Medulla oblongata (tissue), 1 donor: ENCODE measurements around the gene SGCA.

Experiments
- DNase-seq: peaks from one replicate; pipeline ENCODE4 v3.0.0-alpha.2; 2015; ENCODE audit errors: extremely low spot score

The SGCA gene

DNA sequence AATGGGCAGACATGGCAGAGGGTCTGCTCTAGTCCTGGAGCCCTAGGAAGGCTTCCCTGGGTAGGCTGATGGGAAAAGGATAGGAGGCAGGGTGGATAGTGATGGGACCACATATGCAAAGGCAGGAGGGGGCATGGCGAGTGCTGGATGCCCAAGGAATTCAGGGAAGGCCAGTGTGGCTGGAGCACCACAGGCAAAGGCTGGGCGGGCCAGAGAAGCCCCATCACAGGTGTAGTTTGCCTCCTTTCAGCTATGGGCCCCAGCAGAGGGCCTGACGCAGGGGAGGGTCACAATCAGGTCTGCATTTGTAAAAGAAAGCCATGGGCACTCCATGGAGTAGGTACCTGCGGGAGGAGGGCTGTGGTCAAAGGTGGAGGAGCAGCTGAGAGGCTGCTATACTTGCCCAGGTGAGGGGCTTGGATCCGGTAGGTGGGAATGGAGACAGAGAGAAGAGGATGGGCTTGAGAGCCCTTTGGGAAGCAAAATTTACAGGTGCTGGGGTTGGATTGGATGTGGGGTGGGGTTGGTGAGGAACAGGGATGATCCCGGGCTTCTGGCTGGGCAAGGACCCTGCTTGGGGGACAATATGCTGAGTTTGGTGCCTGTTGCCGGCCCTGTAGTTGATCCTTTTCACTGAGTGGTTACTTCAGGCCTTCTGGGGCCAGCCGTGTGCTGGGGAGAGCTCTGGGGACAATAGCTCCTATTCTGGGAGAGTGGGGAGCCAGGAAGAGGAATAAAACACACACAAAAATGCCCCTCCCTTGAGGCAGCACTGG lies 42.2 kb downstream of the SGCA start:
- DNase-seq: no peak

DNA sequence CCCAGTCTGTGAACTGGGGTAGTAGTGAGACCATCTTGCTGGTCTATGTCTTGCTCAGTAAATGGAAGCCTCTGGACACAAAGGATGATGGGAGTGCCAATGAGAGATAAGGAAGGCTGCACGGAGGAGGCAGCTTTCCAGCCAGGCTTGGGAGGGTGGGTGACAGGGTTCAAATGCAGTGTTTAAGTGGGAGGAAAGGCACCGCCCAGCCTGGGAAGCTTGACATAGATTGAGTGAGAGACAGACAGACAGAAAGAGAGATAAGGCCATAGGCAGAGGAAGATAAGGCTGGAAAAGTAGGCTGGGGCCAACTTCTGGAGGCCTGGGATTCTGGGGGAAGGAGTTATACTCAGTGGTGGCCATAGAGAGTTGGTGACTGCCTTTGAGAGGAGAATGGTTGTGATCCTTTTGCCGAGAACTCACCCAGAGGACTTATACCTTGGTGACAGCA lies 42.8 kb downstream of the SGCA start:
- no peak for DNase-seq

DNA sequence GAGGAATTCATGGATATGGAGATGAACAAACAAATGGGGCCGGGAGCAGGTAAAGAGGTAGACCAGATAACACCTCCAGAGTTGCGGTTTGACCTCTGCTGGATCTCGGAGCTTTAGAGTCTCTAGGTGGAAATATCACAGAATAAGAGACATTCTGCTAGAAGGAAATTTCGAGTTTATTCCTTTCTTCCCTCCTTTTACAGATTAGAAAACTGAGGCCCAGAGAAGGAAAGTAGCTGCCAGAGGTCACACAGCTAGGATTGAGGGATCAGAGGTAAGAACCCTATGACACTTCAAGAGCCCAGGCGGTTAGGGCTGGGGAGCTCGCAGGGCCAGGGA lies 43.3 kb downstream of the SGCA start:
- DNase-seq: no peak

DNA sequence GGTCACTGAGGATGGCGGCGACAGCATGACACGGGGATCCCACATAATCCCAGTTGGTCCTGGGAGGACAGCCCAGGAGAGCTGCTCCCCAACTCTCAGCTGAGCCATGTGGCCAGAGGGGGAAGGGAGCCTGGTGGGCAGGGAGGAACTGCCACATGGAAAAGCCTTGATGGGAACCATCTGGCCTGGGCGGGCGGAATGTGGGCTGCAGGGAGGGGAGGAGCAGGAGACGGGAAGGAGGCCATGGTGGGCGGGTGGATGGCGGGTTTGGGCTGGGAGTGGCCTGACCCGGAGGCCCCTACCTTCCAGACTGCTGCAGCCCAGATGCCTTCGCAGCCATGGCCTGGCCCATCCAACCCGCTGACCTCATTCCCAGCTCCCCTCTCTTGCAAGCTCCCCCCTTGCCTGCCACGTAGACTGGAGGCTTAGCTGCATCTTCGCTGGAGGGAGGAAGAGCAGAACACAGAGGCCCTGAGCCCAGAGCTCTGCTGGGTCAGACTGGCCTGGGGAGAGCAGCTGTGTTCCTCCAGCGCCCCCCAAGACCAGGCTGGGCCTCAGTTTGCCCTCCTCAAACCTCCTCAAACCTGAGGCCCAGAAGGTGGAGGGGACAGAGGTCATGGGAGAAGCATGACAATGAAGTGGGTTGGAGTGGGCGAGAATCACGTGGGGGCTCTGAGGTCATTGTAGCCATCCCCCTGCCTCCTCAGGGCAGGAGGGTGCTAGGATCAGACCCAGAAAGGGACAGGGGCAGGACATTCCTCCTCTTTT lies 43.9 kb downstream of the SGCA start:
- DNase-seq: no peak

DNA sequence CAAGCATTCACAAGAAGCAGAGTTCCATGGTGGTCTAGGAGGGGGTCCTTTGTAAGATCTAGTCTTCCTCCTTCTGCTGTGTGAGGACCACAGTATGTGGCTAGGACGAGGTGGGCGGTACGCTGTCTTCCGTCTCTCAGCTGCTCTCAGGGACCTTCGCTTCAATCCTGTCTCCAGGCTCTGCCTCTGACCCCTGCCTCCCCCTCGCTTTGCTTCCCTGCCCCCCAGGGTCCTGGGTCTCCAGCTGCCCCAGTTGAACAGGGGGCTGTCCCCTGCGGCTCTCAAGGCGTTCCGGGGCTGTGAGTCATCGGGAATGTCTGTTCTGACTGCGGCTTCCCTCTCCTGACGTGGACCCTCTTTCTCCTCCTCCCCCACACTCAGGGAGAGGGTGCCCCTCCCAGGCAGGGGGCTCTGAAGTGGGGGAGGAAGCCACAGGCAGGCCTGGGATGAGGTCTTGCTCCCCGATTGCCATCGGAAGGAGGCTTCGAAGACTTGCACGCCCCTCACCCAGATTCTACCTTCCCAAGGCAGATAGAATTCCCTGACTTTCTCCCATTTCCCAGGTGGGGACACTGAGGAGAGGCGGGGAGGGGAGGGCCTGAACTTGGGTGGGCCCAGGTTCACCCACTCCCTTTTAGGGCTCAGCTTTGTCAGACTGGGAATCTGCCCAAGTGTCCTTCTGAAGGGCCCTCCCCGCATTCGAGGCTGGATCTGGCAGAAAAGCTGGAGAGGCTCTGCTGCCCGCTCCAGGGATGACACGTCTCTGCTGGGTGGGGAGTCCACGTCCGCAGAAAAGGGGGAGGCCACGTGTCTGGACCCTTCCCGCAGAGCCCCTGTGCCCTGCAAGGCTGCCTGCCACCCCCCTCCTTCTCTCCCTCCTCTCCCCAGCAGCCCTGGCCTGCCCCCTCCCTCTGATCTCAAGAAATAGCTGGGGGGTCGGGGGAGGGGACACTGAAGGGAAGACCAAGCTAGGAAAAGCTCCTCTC lies 44.7 kb downstream of the SGCA start:
- no peak for DNase-seq

DNA sequence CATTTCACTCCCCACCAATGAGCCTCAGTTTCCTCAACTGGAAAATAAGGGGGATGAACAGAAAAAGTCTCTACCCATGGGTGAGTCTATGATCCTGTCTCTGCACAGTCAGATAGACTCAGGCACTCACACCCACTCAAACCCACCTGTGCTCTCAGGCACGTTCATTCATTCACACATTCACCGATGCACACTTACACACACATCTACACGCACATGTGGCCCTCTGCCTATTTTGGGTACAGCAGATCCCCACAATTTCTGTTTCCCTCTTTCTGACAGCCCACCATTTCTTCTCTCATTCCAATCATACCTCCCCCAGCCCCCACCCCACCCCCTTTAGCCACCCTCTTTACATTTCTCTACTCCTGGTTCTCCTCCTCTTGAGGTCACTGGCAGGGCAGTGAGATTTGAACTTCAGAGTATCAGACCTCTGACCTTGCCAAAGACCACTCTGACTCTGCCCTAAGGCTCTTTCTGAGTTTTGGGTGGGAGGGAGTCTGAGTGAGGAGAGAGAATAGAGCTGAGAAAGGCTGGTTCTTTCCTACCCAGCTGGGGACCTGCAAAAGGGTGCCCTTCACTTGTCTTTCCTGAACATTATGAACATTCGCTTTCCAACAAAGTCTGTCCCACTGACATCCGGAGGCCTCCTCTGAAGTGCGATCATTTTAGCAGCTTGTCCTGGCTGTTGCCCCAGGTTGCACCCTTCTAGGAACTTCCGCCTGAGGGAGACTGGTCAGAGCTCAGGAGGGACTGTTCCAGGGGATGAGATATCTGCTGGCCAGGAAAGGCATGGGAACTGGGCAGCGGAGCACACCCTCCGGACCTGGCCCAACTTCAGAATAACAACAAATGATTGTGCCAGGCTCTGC lies 45.7 kb downstream of the SGCA start:
- no peak for DNase-seq

DNA sequence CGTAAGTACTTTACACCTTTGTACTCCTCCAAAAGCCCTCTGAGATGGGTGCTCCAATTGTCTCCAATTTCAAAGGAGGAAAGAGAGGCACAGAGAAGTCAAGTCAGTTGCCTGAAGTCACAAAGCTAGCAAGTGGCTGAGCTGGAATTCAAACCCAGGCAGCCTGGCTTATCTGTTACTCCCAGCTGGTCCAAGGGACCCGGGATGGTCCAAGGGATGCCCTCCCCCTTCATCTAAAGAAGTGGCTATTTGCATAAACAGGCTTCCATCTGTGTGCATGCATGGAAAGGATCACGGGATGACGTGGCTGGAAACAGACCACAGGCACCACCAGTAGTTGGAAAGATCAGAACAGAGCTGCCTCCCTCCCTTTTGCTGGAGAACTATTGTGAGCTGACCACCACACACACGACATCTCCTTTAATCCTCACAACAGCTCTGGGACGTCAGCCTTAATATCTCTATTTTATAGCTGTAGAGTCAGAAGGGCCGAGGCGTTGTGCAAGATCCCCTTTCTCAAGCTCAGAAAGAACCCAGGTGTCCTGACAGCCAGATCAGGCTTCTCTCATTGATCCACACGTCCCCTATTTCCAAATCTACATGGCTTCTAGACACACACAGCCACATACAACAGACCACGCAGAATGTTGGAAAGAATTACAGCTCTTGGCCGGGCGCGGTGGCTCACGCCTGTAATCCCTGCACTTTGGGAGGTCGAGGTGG lies 46.5 kb downstream of the SGCA start:
- DNase-seq: no peak

DNA sequence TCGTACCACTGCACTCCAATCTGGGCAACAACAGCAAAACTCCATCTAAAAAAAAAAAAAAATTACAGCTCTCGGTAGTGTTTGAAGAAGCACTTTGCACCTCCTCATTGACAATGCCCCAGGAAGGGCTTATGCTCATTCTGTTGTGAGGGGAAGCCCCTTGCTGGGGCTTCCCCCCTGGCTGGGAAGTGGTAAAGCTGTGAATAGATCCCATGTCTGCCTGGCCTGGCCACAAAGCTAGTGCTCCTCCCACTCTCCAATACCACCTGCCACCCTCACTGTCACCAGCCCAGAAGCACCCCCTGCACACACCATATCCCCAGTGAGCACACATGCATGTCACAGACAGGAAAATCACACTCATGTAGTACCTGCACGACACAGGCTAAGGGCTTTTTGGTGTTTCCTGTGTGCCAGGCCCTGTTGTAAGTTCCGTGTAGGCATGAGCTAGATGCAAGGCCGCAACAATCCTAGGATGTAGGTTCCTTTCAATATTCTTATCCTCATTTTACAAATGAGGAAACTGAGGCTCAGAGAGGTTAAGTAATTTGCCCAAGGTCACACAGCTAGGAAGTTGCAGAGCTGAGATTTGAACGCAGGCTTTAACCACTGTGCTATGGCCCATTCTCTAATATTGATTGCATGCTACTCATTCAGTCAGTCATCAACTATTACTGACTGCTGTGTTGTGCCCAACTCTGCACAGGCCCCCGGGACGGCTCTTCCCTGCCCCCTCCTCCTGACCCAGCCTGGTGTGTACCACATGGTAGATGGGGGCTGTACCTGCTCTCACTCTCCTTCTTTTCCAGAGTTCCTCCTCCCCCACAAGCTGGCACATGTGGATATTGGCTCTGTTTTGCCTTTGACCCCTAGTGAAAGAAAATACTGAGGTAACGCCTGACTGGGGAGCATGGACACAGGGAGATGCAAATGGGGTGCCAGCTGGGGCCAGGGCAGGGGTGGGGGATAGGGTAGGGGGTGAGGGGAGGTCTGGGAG lies 47.5 kb downstream of the SGCA start:
- DNase-seq: no peak

DNA sequence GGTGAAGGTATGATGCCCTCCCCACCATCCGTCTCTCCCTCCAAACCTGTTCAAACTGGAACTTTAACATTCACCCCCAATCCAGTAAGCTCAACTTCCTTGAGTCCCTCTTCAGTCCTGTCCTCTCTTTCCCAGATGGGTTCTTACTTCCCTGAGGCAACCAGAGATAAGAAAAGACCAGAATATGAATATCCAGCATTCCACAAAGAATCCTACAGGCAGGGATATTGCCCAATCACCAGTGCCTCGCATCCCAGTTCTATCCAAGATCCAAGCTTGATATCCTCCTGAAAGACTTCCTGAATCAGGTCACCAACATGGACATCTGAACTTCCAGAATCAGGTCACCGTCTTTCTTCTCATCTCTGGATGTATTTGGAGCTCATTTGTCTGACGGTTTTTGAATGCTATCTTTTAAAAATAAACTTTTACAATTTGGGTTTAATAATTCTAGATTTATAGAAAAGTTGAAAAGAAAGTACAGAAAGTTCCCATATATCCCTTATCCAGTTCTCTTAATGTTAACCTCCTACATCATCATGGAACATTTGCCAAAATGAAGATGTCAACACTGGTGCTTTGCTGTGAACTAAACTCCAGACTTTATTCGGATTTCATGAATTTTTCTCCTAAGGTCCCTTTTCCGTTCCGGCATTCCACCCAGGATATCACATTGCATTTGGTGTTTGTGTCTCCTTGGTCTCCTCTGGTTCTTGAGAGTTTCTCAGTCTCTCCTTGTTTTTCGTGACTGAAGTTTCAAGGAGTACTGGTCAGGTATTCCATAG lies 49.4 kb downstream of the SGCA start:
- DNase-seq: no peak

DNA sequence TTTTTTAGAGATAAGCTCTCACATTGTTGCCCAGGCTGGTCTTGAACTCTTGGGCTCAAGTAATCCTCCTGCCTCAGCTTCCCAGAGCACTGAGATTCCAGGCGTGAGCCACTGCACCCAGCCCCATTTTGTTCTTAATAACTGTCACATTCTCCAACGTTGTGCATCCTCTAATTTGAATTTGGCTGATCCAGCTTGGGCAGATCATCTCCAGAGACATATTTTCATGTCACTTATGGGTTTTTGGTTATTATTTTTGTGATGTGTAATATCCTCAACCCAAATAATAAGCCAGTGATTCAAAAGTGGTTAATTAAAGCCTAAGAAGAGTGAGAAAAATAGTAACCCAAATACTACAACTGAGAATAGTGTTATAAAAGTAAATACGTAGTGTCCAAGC lies 51.8 kb downstream of the SGCA start:
- DNase-seq: no peak

DNA sequence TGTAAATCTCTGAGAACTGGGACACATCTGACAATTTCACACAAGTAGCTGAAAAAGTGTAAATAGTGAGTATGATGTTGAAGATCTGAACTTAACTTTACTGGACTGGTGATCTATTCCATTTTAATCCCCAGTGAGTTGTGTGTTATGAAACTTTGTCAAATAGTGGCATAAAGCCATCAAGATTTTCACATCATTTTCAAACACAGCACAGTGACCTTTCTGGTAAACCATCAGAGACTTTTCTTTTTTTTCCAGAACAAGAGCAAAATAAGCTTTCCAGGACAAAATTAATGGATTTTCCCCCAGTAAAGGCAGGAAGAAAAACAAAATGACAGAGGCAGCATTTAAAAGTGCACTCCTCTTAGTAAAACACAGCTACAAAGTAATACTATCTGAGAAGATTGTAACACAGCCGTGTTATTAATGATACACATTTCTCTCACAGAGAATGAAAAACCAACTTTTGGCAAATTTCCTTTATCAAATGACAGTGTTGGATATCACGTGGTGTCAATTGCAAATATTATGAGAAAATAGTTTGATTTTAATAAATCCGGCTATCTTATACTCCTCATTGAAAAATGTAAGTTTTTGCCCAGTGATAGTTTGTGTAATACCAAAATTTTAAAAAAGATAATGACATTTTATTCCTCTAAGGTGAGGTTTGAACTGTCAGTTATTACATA lies 52.4 kb downstream of the SGCA start:
- no peak for DNase-seq

DNA sequence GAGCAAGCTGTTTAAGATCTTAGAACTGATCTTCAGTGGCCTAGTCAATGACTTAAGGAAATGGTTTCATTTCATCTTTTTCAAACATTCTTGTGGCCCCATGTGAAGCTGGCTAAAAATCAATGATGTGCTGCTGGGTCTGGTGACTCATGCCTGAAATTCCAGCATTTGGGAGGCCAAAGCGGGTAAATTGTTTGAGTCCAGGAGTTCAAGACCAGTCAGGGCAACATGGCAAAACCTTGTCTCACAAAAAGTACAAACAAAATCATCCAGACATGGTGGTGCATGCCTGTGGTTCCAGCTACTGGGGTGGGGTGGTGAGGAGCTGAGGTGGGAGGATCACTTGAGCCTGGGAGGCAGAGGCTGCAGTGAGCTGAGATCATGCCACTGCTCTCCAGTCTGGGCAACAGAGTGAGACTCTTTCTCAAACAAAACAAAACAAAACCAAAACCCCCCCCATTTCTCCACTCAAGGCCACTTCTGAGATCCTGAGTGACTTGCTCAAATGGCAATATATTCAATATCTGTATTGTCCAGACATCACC lies 53.0 kb downstream of the SGCA start:
- no peak for DNase-seq

DNA sequence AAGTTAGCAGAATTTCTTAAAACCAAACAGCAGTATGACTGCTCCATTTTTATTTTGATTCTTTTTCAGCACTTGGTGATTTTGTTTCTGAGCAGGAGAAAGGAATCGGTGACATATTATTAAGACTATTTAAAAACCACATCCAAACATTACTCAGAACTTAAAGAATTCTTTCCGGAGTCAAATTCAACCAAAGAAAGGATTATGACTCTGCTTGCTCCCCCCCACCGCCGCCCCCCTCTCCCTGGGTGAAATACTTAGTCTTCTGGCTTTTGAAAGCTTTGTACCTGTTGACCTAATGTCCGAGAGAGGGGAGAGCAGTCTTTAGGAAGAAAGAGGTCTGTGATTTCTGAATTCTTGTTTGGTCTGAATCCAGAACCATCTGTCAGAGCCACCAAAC lies 53.5 kb downstream of the SGCA start:
- no peak for DNase-seq

DNA sequence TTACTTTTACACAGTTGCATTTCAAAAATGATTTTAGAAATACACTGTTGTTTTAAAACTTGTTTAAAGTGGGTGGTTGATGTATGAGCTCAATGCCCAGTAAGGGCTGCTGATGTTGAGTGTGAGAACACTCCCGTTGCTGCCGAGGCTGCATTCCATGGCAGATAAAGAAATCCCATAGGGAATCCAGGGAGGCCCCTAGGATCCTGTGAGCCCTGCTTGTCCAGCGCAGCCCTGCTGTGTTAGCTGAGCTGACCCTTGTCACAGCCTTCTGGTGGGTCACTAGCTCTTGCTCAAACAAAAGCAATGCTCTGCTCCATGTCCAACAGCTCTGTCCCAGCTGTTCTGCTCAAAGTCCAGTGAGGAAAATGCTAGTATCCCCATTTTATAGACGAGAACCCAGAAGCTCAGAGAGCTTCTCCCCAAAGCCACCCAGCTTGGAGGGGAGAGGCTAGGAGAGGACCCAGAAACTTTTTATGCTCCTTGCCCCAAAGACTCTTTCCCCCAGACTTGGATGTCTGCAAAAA lies 54.2 kb downstream of the SGCA start:
- DNase-seq: no peak

DNA sequence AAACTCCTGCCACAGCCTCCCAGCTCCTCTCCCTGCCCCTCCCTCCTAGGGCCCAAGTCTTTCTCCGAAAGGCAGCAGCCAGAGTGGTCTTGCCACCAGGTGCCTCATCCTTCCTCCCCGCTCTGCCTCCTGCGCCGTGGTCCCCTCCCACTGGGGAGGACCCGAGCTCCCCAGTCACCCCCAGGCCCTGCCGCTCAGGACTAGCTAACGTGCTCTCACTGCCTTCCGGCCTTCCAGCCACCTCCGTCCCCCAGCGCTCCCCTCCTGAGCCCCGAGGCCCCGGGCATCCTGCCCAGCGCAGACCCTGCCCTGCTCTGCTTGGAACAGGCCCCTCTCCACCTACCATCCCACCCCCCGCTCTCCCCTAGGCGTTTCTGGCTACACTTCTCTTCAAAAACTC lies 55.0 kb downstream of the SGCA start:
- DNase-seq: no peak

DNA sequence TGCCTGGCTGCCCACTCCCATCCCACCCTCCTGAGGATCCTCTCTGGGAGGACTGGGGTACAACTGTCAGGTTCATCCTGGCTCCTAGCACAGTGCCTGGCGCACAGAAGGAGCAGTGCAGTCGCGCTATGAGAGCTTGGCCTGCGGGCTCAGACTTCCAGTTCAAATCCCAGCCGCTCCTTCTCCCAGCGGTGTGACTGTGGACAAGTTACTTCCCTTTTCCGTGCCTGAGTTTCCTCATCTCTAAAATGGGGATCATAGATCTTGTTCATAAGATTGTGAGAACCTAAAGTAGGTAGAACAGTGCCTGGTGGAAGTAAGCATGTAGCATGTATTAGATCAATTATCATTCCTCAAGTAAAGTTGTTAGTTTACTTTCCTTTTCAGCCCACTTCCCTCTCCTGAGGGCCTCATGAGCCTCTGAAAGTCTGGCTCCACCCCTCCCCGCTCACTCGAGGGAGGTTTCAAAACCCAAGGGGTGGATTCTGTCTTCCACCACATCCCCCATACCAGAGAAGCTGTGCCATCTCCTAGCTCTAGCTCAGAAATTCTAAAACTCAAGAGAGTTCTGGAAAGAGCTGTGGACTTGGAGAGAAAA lies 55.6 kb downstream of the SGCA start:
- DNase-seq: no peak
